Measurements from ENCODE around the gene PELI2.
A peak's percentile ranks its signal among the peaks of the same experiment; 100 is the strongest.

Gene PELI2

DNA sequence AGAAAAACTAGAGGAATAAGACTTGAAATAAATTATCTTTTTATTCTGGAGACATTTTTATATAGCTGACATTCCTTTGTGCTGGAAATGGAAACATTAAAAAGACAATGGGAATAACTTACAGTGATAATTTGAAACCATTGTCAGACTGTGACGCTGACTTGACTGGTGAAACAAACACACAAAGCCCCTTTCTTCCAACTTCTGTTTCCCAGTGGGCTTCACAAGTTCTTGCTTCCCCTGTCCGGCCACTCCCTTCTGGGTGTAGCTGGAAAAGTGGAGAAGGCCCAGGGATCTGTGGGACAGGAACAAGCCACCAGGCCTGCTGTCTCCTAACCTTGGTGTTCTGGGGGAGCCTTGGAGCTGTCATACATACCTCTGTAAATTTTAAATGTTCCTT, 58.8 kb downstream of the PELI2 start:
- Histone ChIP-seq H3K4me1 (ENCODE audit: insufficient read depth, poor library complexity, severe bottlenecking) (peaks cover 3% of the 10 kb centered on the region), H3K9me3 (ENCODE audit: severe bottlenecking) (no peaks in the 10 kb centered on the region), H3K36me3 (ENCODE audit: low read depth) (no peaks in the 10 kb centered on the region), H3K27ac (ENCODE audit: poor library complexity, severe bottlenecking) (no peak overlapping the region), H3K4me3 (ENCODE audit: severe bottlenecking) (no peak overlapping the region), H3K27me3 (ENCODE audit: insufficient read depth, poor library complexity, severe bottlenecking) (no peaks in the 10 kb centered on the region)
- ATAC-seq (ENCODE audit: low read depth) (no peak), DNase-seq (ENCODE audit: low spot score) (no peak)
- TF ChIP-seq CTCF (IDR thresholded peaks at IDR 0.05; ENCODE audit: poor library complexity, severe bottlenecking) = no peak

- DNase-seq (ENCODE audit: low spot score) (no peak), ATAC-seq (ENCODE audit: low read depth) (no peak)
- Histone ChIP-seq H3K4me1 (ENCODE audit: insufficient read depth, poor library complexity, severe bottlenecking) (peaks cover 3% of the 10 kb centered on the region), H3K9me3 (ENCODE audit: severe bottlenecking) (no peaks in the 10 kb centered on the region), H3K36me3 (ENCODE audit: low read depth) (no peaks in the 10 kb centered on the region), H3K27ac (ENCODE audit: poor library complexity, severe bottlenecking) (no peak overlapping the region), H3K27me3 (ENCODE audit: insufficient read depth, poor library complexity, severe bottlenecking) (no peaks in the 10 kb centered on the region), H3K4me3 (ENCODE audit: severe bottlenecking) (no peak overlapping the region)
- TF ChIP-seq CTCF (IDR thresholded peaks at IDR 0.05; ENCODE audit: poor library complexity, severe bottlenecking) = no peak
These were observed 62.7 kb downstream of the PELI2 start for GRCh38 chr14:56180754-56181542.

DNA sequence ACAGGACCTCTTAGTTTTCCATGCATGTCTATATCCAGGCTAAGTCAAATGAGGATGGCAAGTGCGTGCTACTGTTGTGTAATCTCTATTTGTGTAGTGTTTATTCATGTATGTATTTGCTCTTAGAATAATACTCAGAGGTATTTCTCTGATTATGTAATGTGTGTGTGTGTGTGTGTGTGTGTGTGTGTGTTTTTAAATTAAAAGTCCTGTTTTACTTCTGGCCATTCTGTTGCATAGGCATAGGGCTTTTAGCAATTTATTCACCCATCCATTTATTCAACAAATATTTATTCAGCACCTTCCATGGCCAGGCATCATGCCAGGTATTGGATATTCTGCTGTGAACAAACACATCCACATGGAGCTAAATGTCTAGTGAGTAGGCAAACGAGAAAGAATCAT, 63.5 kb downstream of the PELI2 start:
- peaks cover 3% of the 10 kb centered on the region for H3K4me1 ChIP-seq (ENCODE audit: insufficient read depth, poor library complexity, severe bottlenecking)
- no peak overlapping the region for H3K27ac ChIP-seq (ENCODE audit: poor library complexity, severe bottlenecking)
- DNase-seq (ENCODE audit: low spot score) = no peak
- H3K36me3 ChIP-seq (ENCODE audit: low read depth) = no peaks in the 10 kb centered on the region
- ATAC-seq (ENCODE audit: low read depth) = peak; percentile 36; the same call in 2 of the 3 replicates
- H3K9me3 ChIP-seq (ENCODE audit: severe bottlenecking) = no peaks in the 10 kb centered on the region
- H3K27me3 ChIP-seq (ENCODE audit: insufficient read depth, poor library complexity, severe bottlenecking) = no peaks in the 10 kb centered on the region
- TF ChIP-seq CTCF (IDR thresholded peaks at IDR 0.05; ENCODE audit: poor library complexity, severe bottlenecking) = no peak
- H3K4me3 ChIP-seq (ENCODE audit: severe bottlenecking) = no peak overlapping the region

GRCh38 chr14:56182410-56182809, 64.2 kb downstream of the PELI2 start:
- no peak for TF ChIP-seq CTCF (IDR thresholded peaks at IDR 0.05; ENCODE audit: poor library complexity, severe bottlenecking)
- Histone ChIP-seq H3K36me3 (ENCODE audit: low read depth) (no peaks in the 10 kb centered on the region), H3K9me3 (ENCODE audit: severe bottlenecking) (no peaks in the 10 kb centered on the region), H3K4me1 (ENCODE audit: insufficient read depth, poor library complexity, severe bottlenecking) (peaks cover 3% of the 10 kb centered on the region), H3K27me3 (ENCODE audit: insufficient read depth, poor library complexity, severe bottlenecking) (no peaks in the 10 kb centered on the region), H3K27ac (ENCODE audit: poor library complexity, severe bottlenecking) (no peak overlapping the region), H3K4me3 (ENCODE audit: severe bottlenecking) (no peak overlapping the region)
- ATAC-seq (ENCODE audit: low read depth) = no peak
- no peak for DNase-seq (ENCODE audit: low spot score)

DNA sequence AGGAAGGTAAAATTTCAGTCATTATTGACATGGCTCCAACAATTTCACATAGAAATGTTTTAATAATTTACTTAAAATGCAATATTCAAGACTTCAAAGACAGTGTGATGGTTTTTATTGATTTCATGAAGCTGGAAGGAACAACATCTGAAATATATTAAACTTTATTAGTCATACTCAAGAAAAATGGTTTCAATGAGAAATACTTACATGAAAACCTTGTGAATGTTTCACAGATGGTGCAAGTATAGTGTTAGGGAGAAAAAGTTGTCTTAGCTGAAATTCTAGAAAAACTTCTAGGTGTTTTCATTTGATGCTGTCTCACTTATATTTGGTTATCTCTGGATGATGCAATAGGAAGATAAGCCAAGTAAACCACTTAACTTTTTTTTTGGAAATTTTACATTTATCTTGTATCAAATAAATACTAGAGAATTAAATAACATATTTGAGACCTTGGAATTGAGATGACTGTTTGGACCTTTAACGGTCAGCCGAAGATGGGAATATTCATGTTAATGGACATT, 65.5 kb downstream of the PELI2 start:
- peaks cover 3% of the 10 kb centered on the region for H3K4me1 ChIP-seq (ENCODE audit: insufficient read depth, poor library complexity, severe bottlenecking)
- no peaks in the 10 kb centered on the region for H3K9me3 ChIP-seq (ENCODE audit: severe bottlenecking)
- no peak overlapping the region for H3K4me3 ChIP-seq (ENCODE audit: severe bottlenecking)
- no peaks in the 10 kb centered on the region for H3K36me3 ChIP-seq (ENCODE audit: low read depth)
- ATAC-seq (ENCODE audit: low read depth) (no peak), DNase-seq (ENCODE audit: low spot score) (no peak)
- no peak overlapping the region for H3K27ac ChIP-seq (ENCODE audit: poor library complexity, severe bottlenecking)
- TF ChIP-seq CTCF (IDR thresholded peaks at IDR 0.05; ENCODE audit: poor library complexity, severe bottlenecking) = no peak
- H3K27me3 ChIP-seq (ENCODE audit: insufficient read depth, poor library complexity, severe bottlenecking) = no peaks in the 10 kb centered on the region

Measured in RWPE2 (cell line).